ENCODE data around the gene A1BG. TPM values are rescaled to one million over a fixed set of nuclear protein-coding genes. Genes with fewer than 3 reads are reported as not detected.

The A1BG gene
- 1.2 TPM for total RNA-seq (2021; ENCODE audit: unreplicated experiment)
- polyA plus RNA-seq (2012), result 0.25 and 0.62 TPM in 2 replicates
- Bru-seq, nascent RNA, result percentile 32 among the genes with signal in this experiment
- BruChase-seq, experiment 1, labeled RNA remaining after a 6-hour chase, result percentile 46 among the genes with signal in this experiment
- percentile 34 among the genes with signal in this experiment for BruChase-seq, experiment 2, labeled RNA remaining after a 2-hour chase
- long read RNA-seq, result 0 reads

- Histone ChIP-seq H4K20me1 (ENCODE audit: insufficient read depth) (no peaks in the 10 kb centered on the region), H3K4me2 (ENCODE audit: low read length) (no peak within 1 kb of the TSS)
- BruUV-seq (replicated peaks), result no TSS peak
Observed at GRCh38 chr19:58352760-58353671, at the start of gene A1BG. TSS of gene A1BG (minus strand) at chr19:58353492. CDS start at chr19:58353437, 55 bp downstream.

More at GRCh38 chr19:58352760-58353671, at the start of gene A1BG:
- TF ChIP-seq MAX (IDR thresholded peaks at IDR 0.05), result no peak
- TF ChIP-seq, protein P1, sequence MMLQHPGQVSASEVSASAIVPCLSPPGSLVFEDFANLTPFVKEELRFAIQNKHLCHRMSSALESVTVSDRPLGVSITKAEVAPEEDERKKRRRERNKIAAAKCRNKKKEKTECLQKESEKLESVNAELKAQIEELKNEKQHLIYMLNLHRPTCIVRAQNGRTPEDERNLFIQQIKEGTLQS (IDR thresholded peaks at IDR 0.05), result no peak
- no peak for TF ChIP-seq SIN3A (IDR thresholded peaks at IDR 0.05; ENCODE audit: low read depth)
- no peak for TF ChIP-seq ZNF274 (IDR thresholded peaks at IDR 0.05; ENCODE audit: low read depth, low read length)
- no peak for TF ChIP-seq RAD21 (IDR thresholded peaks at IDR 0.05; ENCODE audit: low read depth)
- no peak for TF ChIP-seq FOSL1 (IDR thresholded peaks at IDR 0.05; ENCODE audit: low read depth)
- TF ChIP-seq YY1 (IDR thresholded peaks at IDR 0.05; ENCODE audit: extremely low read depth, insufficient replicate concordance, low read depth, low read length), result no peak
- no peak for TF ChIP-seq TCF7L2 (IDR thresholded peaks at IDR 0.05; ENCODE audit: borderline replicate concordance, extremely low read depth, insufficient read depth, insufficient read length)
- TF ChIP-seq EZH2 (IDR thresholded peaks at IDR 0.05), result no peak
- no peak for TF ChIP-seq ELF1 (IDR thresholded peaks at IDR 0.05; ENCODE audit: borderline replicate concordance, low read depth)
- no peak for TF ChIP-seq CEBPB (IDR thresholded peaks at IDR 0.05; ENCODE audit: low read depth)
- TF ChIP-seq EGR1 (IDR thresholded peaks at IDR 0.05; ENCODE audit: low read depth), result no peak
- no peak for TF ChIP-seq EZH2phosphoT487 (IDR thresholded peaks at IDR 0.05; ENCODE audit: borderline replicate concordance)
- H3K9ac ChIP-seq (ENCODE audit: low read length), result no peak within 1 kb of the TSS
- no peaks in the 10 kb centered on the region for H3K4me1 ChIP-seq (ENCODE audit: control insufficient read depth in 1 of 2, insufficient read depth in 2 of 2, low read length in 2 of 2)
- H3K27ac ChIP-seq (ENCODE audit: low read depth, low read length), result no peak within 1 kb of the TSS
- ChIA-PET RAD21 (ENCODE audit: low non-redundant PET in 1 of 2, low total read pairs in 2 of 2, uncharacterized antibody in 2 of 2, unreplicated experiment in 2 of 2) (no interaction called here), POLR2A (interaction anchor here (1.4 to 1.9 kb wide), 2 partner anchors 9 kb away, joined by 6 to 7 read pairs; partner anchors contain the start of gene ZNF497), CTCF (no interaction called here)
- DNase-seq (ENCODE audit: low read depth, low spot score) (no peak), ATAC-seq (no peak)
- no peak within 1 kb of the TSS for H2AFZ ChIP-seq (ENCODE audit: low read depth, low read length, poor library complexity, severe bottlenecking)
- H3K9me3 ChIP-seq (ENCODE audit: control insufficient read depth in 1 of 2, insufficient read depth in 1 of 2, low read depth in 1 of 2, low read length in 2 of 2), result no peaks in the 10 kb centered on the region
- H3K36me3 ChIP-seq (ENCODE audit: control insufficient read depth in 1 of 2, insufficient read depth in 2 of 2, low read length in 2 of 2), result no peaks in the 10 kb centered on the region
- no peaks in the 10 kb centered on the region for H3K79me2 ChIP-seq (ENCODE audit: insufficient read depth, low read length)
- no peaks in the 10 kb centered on the region for H3K9me2 ChIP-seq (ENCODE audit: insufficient read depth)
- no peaks in the 10 kb centered on the region for H3K27me3 ChIP-seq (ENCODE audit: insufficient read depth, low read length)
- intact Hi-C loops (cut with micrococcal nuclease), result no loop called here
- no peak within 1 kb of the TSS for H3K4me3 ChIP-seq (replicated peaks in 1 of 2; ENCODE audit: low read depth in 1 of 2, low read length in 2 of 2)
